ENCODE data around the gene TLK1. TPM values are rescaled to one million over a fixed set of nuclear protein-coding genes. Genes with fewer than 3 reads are reported as not detected.

Gene TLK1
- total and polyA plus RNA-seq, 2 experiments from 2014 or later, result 41.2 to 45.0 TPM

DNA sequence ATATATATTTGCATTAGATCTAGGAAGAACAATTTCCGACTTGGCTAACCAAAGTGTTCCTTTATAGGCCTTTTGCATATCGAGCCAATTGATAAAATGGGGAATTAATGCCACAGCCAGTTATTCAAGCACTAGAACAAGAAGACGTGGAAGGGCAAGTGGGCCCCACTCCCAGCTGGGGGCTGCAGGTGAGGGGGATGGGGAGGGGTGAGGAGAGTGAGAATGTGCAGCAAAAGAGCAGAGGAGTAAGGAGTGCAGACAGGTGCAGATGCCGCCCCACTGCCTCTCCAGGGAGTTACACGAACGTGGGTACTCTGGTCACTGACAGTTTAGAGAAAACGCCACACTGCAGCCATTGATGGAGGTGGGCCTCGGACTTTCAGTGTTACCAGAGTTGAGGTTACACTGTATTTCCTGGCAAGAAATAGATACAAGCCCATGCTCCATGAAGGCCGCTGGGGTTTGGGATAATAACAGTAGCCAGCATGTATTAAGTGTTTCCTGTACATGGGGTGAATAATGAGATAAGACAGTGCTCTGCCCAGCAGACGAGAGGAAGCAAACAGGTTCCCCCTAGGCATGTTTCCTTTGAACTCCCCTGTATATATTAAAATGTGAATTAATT, 190.7 kb downstream of the TLK1 start (continued):
- TF ChIP-seq, protein P1, sequence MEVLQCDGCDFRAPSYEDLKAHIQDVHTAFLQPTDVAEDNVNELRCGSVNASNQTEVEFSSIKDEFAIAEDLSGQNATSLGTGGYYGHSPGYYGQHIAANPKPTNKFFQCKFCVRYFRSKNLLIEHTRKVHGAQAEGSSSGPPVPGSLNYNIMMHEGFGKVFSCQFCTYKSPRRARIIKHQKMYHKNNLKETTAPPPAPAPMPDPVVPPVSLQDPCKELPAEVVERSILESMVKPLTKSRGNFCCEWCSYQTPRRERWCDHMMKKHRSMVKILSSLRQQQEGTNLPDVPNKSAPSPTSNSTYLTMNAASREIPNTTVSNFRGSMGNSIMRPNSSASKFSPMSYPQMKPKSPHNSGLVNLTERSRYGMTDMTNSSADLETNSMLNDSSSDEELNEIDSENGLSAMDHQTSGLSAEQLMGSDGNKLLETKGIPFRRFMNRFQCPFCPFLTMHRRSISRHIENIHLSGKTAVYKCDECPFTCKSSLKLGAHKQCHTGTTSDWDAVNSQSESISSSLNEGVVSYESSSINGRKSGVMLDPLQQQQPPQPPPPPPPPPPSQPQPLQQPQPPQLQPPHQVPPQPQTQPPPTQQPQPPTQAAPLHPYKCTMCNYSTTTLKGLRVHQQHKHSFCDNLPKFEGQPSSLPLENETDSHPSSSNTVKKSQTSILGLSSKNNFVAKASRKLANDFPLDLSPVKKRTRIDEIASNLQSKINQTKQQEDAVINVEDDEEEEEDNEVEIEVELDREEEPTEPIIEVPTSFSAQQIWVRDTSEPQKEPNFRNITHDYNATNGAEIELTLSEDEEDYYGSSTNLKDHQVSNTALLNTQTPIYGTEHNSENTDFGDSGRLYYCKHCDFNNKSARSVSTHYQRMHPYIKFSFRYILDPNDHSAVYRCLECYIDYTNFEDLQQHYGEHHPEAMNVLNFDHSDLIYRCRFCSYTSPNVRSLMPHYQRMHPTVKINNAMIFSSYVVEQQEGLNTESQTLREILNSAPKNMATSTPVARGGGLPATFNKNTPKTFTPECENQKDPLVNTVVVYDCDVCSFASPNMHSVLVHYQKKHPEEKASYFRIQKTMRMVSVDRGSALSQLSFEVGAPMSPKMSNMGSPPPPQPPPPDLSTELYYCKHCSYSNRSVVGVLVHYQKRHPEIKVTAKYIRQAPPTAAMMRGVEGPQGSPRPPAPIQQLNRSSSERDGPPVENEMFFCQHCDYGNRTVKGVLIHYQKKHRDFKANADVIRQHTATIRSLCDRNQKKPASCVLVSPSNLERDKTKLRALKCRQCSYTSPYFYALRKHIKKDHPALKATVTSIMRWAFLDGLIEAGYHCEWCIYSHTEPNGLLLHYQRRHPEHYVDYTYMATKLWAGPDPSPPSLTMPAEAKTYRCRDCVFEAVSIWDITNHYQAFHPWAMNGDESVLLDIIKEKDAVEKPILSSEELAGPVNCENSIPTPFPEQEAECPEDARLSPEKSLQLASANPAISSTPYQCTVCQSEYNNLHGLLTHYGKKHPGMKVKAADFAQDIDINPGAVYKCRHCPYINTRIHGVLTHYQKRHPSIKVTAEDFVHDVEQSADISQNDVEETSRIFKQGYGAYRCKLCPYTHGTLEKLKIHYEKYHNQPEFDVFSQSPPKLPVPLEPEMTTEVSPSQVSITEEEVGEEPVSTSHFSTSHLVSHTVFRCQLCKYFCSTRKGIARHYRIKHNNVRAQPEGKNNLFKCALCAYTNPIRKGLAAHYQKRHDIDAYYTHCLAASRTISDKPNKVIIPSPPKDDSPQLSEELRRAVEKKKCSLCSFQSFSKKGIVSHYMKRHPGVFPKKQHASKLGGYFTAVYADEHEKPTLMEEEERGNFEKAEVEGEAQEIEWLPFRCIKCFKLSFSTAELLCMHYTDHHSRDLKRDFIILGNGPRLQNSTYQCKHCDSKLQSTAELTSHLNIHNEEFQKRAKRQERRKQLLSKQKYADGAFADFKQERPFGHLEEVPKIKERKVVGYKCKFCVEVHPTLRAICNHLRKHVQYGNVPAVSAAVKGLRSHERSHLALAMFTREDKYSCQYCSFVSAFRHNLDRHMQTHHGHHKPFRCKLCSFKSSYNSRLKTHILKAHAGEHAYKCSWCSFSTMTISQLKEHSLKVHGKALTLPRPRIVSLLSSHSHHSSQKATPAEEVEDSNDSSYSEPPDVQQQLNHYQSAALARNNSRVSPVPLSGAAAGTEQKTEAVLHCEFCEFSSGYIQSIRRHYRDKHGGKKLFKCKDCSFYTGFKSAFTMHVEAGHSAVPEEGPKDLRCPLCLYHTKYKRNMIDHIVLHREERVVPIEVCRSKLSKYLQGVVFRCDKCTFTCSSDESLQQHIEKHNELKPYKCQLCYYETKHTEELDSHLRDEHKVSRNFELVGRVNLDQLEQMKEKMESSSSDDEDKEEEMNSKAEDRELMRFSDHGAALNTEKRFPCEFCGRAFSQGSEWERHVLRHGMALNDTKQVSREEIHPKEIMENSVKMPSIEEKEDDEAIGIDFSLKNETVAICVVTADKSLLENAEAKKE (CRISPR knock-in tag; IDR thresholded peaks at IDR 0.05), result no peak

DNA sequence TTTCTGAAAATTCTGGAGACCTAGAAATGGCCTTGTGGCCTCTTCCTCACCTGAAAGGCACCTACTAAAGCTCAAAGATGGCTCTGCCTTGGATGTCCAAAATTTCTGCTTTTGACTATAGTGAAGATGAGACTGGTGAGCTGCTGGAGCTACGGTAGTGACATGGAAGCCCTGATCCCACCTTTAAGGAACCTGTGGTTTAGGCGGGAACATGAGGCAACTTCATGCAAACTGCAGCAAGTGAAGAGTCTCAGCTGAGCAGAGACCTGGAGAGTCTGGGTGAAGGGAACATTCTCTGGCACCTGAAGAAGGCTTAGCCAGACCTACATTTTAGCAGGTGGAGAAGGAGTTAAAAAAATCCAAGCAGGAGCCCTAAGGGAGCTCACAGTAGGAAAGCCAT, 191.7 kb downstream of the TLK1 start:
- TF ChIP-seq EZH2phosphoT487 (IDR thresholded peaks at IDR 0.05; ENCODE audit: unreplicated experiment), result no peak
- TF ChIP-seq, protein P2, sequence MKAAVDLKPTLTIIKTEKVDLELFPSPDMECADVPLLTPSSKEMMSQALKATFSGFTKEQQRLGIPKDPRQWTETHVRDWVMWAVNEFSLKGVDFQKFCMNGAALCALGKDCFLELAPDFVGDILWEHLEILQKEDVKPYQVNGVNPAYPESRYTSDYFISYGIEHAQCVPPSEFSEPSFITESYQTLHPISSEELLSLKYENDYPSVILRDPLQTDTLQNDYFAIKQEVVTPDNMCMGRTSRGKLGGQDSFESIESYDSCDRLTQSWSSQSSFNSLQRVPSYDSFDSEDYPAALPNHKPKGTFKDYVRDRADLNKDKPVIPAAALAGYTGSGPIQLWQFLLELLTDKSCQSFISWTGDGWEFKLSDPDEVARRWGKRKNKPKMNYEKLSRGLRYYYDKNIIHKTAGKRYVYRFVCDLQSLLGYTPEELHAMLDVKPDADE (IDR thresholded peaks at IDR 0.05), result no peak
- TF ChIP-seq STAT1 (IDR thresholded peaks at IDR 0.05; ENCODE audit: unreplicated experiment), result no peak
- peaks cover 3% of the 10 kb centered on the region for H3K27me3 Mint-ChIP-seq (ENCODE audit: insufficient read depth, low read depth, poor library complexity)
- Histone ChIP-seq H3K27ac (ENCODE audit: low read depth) (no peak overlapping the region), H3K36me3 (ENCODE audit: insufficient read depth) (peaks cover 22% of the 10 kb centered on the region), H2AFZ (no peak overlapping the region), H3K4me2 (no peak overlapping the region), H3K4me1 (ENCODE audit: insufficient read depth) (peaks cover 2% of the 10 kb centered on the region), H3K79me2 (replicated peaks; ENCODE audit: insufficient read depth) (no peaks in the 10 kb centered on the region), H3K27me3 (ENCODE audit: insufficient read depth) (no peaks in the 10 kb centered on the region), H4K20me1 (replicated peaks; ENCODE audit: insufficient read depth) (peaks cover 9% of the 10 kb centered on the region; the same call in 1 of the 2 replicates), H3K4me3 (no peak overlapping the region), H3K9me2 (ENCODE audit: insufficient read depth) (no peaks in the 10 kb centered on the region), H3F3A (replicated peaks; ENCODE audit: low read depth) (peaks cover 9% of the 10 kb centered on the region; the same call in 1 of the 2 replicates)
- H3K36me3 Mint-ChIP-seq (ENCODE audit: low read depth), result peaks cover 40% of the 10 kb centered on the region
- no peak for ATAC-seq
- no peak overlapping the region for H3K4me3 Mint-ChIP-seq
- no peaks in the 10 kb centered on the region; the same call in 2 of the 3 replicates for H3K9me3 Mint-ChIP-seq
- no peak overlapping the region for H3K27ac Mint-ChIP-seq
- H3K4me1 Mint-ChIP-seq, result peaks cover 30% of the 10 kb centered on the region
- DNase-seq (ENCODE audit: low spot score), result no peak
